ENCODE results near the gene TNFRSF18. TPM values are rescaled to one million over a fixed set of nuclear protein-coding genes. Genes with fewer than 3 reads are reported as not detected.

The TNFRSF18 gene
- total RNA-seq, 2 experiments from 2014 or later: 17.5 to 18.8 TPM

DNA sequence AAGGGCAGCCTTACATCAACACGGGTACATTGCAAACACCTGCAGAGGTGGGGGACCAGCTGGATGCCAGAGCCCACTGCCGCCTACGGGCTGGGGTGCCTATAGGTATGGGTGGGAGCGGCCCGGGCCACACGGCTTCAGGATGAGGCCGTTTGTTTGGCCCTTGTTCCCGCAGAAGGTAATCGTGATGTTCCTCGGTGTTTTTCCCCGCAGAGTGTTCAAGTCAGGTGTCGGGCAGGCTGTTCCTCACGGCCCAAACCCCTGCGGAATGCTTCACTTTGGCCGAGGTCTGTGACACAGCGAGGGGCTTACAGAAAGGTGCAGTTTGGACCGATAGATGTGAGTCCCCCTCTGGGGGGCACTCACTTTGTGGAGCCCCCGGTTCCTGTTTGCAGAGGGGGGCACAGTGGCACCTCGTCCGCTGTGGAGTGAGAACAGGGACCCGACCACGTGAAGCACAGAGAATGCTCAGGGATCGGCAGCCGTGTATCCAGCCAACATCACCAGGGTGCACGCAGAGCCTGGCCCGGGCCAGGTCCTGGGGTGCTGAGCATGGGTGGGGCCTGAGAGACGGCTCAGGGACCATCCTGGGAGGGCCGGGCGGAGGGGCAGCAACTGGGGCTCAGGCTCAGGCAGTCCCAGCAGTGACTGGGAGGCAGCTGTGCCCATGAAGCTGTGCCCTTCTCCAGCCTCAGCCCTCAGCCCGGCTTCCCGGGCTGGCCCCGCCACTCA lies 33.2 kb downstream of the TNFRSF18 start:
- Mint-ChIP-seq H3K9me3 (ENCODE audit: insufficient read depth) (no peaks in the 10 kb centered on the region), H3K27ac (no peak overlapping the region), H3K36me3 (ENCODE audit: low read depth) (no peaks in the 10 kb centered on the region), H3K27me3 (ENCODE audit: low read depth) (peaks cover 11% of the 10 kb centered on the region), H3K4me1 (ENCODE audit: low read depth) (peaks cover 53% of the 10 kb centered on the region), H3K4me3 (peak overlapping the region; percentile 18)
- ChIA-PET POLR2A (interaction anchor here (0.7 kb wide), 1 partner anchor 58 kb away, joined by 3 read pairs; no protein-coding TSS in a partner anchor), CTCF (interaction anchor here (1.1 kb wide), 1 partner anchor 109 kb away, joined by 4 read pairs; no protein-coding TSS in a partner anchor)
- ATAC-seq (peak; percentile 65), DNase-seq (no peak)

DNA sequence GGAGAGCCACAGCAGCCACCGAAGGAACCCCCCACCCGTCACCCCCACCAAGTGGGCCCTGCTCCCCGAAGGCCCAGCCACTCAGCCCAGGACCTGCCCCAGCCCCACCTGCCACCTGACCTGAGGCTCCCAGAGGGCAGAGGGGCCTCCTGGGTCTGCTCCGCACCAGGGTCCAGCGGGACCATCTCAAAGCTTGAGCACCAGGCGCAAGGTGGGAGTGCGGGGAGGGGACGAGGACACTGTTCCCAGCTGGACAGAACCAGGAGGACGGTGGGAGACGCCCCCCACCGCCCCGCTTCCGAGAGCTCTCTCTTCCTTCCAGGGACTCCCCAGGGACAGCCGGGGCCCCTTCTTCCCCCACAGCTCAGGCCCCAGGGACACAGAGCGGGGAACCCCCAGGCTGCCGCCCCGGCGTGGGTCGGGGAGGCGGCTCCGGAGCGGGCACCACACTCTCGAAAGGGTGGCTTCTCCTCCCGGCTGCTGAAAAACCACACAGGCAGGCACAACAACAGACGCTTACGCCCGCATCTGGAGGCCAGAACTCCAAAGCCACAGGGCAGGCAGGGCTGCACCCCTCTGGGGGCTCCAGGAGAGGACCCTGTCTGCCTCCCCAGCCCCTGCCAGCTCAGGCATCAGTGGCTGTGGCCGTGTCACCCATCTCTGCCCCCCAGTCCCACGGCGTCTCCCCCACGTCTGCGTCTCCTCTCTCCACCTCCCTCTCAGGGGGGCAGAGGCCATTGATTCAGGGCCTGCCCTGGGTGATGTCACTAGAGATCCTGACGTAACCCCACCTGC lies 34.6 kb downstream of the TNFRSF18 start:
- peak; percentile 42 for ATAC-seq

DNA sequence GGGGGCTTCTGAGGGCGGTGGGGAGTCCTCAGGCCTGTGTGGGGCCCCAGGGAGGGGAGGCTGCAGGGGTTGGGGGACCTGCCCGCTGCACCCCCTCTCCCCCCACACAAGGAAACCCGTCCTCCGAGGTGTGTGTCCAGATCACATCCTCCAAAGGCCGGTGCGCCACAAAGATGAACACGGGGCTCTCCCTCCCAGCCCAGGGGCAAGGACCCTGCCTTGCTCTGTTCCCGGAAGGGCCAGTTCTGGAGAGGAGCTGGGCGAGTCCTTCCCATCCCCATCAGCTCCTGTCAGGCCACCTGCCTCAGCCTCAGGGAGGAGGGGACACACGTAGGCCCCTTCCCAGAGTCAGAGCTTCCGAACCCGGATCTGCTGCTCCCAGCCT lies 35.2 kb downstream of the TNFRSF18 start:
- POLR2A ChIA-PET: interaction anchor here (0.9 to 1.7 kb wide), 2 partner anchors 13 to 37 kb away, joined by 3 to 7 read pairs; no protein-coding TSS in a partner anchor
- H3K27ac Mint-ChIP-seq: no peak overlapping the region
- peaks cover 52% of the 10 kb centered on the region for H3K4me1 Mint-ChIP-seq (ENCODE audit: low read depth)
- no peaks in the 10 kb centered on the region for H3K36me3 Mint-ChIP-seq (ENCODE audit: low read depth)
- CTCF ChIA-PET: interaction anchor here (2.1 kb wide), 1 partner anchor 49 kb away, joined by 9 read pairs; no protein-coding TSS in a partner anchor
- H3K4me3 Mint-ChIP-seq: no peak overlapping the region
- DNase-seq (no peak), ATAC-seq (no peak)
- H3K27me3 Mint-ChIP-seq (ENCODE audit: low read depth): peaks cover 4% of the 10 kb centered on the region
- H3K9me3 Mint-ChIP-seq (ENCODE audit: insufficient read depth): no peaks in the 10 kb centered on the region

More for the DNA sequence above, 34.6 kb downstream of the TNFRSF18 start:
- Mint-ChIP-seq H3K9me3 (ENCODE audit: insufficient read depth) (no peaks in the 10 kb centered on the region), H3K4me1 (ENCODE audit: low read depth) (peaks cover 53% of the 10 kb centered on the region), H3K27me3 (ENCODE audit: low read depth) (peaks cover 7% of the 10 kb centered on the region), H3K27ac (peak overlapping the region; percentile 39), H3K4me3 (no peak overlapping the region), H3K36me3 (ENCODE audit: low read depth) (no peaks in the 10 kb centered on the region)
- ChIA-PET CTCF (interaction anchor here (2.1 kb wide), 1 partner anchor 50 kb away, joined by 9 read pairs; no protein-coding TSS in a partner anchor), POLR2A (interaction anchor here (0.9 to 1.7 kb wide), 2 partner anchors 13 to 36 kb away, joined by 3 to 7 read pairs; no protein-coding TSS in a partner anchor)
- peak; percentile 33 for DNase-seq

DNA sequence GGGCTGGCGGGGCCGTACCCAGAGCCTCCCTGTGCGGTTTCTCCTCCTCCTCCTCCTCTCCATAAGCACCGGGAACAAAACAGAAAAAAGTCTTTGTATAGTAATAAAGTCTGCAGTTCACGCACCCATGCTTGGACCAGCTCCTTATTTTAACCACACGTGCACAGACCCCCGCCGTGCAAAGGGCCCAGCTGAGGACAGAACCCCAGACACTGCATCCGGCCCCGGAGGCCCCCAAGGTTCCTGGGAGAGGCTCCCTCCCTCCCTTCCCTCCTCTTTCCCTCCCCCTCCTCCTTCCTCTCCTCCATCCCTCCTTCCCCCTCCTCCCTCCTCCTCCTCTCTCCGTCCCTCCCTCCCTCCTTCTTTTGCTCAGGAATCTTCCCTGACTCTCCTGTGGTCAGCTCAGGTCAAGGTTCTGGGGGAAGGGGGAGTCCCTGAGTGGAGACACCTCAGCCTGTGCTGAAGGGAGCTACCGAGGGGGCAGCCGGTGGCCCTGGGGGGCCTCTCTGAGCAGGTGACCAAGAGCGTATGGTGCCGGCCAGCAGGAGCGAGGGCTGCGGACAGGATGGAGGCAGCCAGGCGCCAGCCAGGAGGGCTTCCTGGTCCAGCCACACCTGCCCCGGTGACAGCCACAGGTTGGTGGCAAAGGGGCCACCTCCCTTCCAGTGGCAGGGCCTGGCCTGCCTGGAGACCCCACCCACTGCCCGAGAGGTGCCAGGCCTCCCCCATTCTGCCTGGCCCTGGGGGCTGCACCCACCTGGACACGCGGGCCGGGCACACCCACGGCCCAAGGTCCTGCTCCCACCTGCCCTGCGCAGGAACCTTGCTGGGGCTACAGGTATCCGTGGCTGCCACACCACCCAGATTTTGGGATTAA lies 35.9 kb downstream of the TNFRSF18 start:
- ATAC-seq: no peak
- ChIA-PET POLR2A (interaction anchor here (1.7 kb wide), 1 partner anchor 12 kb away, joined by 7 read pairs; no protein-coding TSS in a partner anchor), CTCF (interaction anchor here (2.1 kb wide), 1 partner anchor 48 kb away, joined by 9 read pairs; no protein-coding TSS in a partner anchor)
- Mint-ChIP-seq H3K36me3 (ENCODE audit: low read depth) (no peaks in the 10 kb centered on the region), H3K27ac (peak overlapping the region; percentile 64), H3K27me3 (ENCODE audit: low read depth) (peaks cover 3% of the 10 kb centered on the region), H3K4me3 (no peak overlapping the region), H3K4me1 (ENCODE audit: low read depth) (peaks cover 46% of the 10 kb centered on the region), H3K9me3 (ENCODE audit: insufficient read depth) (no peaks in the 10 kb centered on the region)
- DNase-seq: no peak

DNA sequence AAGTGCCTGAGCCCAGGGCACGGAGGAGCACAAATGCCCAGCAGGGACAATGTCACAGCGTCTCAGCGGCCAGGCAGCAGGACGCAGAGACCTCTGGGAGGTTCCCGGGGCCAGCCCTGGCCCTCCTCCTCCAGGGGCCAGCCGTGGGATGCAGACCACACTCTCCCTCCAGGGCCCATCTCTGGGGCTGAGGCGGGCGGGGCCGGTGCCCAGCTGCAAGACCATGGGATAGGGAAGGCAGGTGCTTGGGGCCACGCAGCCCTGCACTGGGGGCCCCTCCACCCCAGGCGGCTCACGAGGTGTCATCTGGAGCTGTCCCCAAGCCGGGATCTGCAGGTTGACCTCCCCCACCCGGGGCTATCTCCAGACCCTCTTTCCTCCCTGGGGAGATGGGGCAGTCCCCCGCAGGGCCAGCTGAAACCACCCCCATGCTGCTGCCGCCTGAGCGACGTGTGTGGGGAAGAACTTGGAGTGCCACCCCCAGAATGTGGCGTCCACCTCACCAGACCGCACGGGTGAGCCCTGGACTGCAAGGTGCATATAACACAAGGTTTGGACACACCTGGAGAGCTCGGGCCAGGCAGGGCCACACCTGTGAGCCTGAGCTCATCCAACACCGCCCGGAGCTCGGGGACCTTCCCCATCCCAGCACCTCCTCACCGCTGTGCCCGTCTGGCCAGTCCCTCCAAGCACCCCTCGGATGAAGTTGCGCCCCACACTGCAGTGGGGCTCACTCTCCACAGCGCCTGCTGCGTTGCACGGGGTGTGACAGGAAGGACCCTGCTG lies 36.8 kb downstream of the TNFRSF18 start:
- H3K27ac Mint-ChIP-seq: peak overlapping the region; percentile 64
- H3K4me3 Mint-ChIP-seq: no peak overlapping the region
- no peaks in the 10 kb centered on the region for H3K36me3 Mint-ChIP-seq (ENCODE audit: low read depth)
- peaks cover 3% of the 10 kb centered on the region for H3K27me3 Mint-ChIP-seq (ENCODE audit: low read depth)
- ChIA-PET CTCF (interaction anchor here (1.3 kb wide), 1 partner anchor 47 kb away, joined by 4 read pairs; no protein-coding TSS in a partner anchor), POLR2A (interaction anchor here (1.0 kb wide), 1 partner anchor 11 kb away, joined by 3 read pairs; no protein-coding TSS in a partner anchor)
- DNase-seq (no peak), ATAC-seq (no peak)
- H3K9me3 Mint-ChIP-seq (ENCODE audit: insufficient read depth): no peaks in the 10 kb centered on the region
- peaks cover 40% of the 10 kb centered on the region for H3K4me1 Mint-ChIP-seq (ENCODE audit: low read depth)

DNA sequence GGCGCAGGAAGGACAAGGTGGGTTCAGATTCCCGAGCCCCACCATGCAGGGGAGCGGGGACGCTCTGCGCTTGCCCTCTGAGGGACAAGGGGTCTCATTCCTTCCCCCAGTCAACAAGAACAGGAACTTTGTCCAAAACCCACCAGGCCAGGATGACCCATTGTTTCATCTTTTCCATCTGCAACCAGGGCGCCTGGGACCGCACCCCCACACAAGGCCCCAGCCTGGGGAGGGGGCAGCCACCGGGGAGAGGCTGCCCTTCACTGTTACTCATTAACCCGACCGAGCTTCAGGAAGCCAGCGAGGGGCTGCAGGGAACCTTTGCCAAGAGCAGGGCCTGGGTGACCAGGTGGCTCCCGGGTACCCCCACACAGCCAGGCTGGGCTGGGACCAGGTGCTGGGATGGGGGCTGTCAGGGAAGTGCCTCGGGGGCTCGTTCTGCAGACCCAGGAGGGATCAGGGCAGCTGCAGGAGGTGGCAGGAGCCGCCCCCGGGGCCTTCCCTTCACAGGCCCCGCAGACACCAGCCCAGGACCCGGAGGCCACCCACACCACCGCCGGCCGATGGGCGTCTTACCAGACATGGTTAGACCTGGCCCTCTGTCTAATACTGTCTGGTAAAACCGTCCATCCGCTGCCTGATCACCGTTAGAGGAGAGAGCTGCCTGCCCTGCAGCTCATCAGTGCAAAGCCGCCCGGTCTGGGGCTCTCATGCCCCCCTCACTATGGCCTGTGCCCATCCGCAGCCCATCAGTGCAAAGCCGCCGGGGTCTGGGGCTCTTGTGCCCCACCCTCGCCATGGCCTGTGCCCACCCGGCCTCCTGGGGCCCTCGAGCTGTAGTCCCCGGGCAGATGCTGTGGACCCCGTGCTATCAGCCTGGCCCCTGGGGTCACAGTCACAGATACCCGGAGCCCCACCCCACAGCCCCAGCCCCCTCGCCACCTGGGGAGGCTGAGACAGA lies 37.7 kb downstream of the TNFRSF18 start:
- ChIA-PET POLR2A (interaction anchor here (1.0 kb wide), 1 partner anchor 10 kb away, joined by 3 read pairs; no protein-coding TSS in a partner anchor), CTCF (interaction anchor here (1.3 kb wide), 1 partner anchor 46 kb away, joined by 4 read pairs; no protein-coding TSS in a partner anchor)
- Mint-ChIP-seq H3K36me3 (ENCODE audit: low read depth) (no peaks in the 10 kb centered on the region), H3K27me3 (ENCODE audit: low read depth) (peaks cover 3% of the 10 kb centered on the region), H3K4me1 (ENCODE audit: low read depth) (peaks cover 33% of the 10 kb centered on the region), H3K27ac (no peak overlapping the region), H3K4me3 (no peak overlapping the region), H3K9me3 (ENCODE audit: insufficient read depth) (no peaks in the 10 kb centered on the region)
- DNase-seq: no peak
- no peak for ATAC-seq

DNA sequence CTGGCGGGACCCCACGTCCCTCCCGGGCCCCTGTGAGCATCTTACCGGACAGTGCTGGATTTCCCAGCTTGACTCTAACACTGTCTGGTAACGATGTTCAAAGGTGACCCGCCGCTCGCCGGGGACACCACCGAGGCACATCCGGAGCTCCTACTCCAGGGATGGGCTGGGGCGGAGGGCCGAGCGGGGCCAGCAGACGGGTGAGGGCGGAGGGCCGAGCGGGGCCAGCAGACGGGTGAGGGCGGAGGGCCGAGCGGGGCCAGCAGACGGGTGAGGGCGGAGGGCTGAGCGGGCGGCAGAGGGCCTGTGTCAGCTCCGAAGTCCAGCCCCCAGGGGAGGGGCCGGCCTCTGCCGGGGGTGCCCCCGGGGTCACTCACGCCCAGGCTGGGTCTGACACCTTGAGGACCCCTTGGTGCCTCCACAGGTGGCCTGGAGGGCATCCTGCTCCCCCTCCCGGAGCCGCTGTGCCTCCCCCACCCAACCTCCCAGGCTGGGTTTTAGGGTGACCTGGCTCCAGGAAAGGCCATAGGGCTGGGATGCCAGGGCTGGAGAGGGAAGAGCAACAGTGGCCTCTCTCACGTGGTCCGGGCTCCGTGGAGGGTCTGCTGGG lies 38.4 kb downstream of the TNFRSF18 start:
- Mint-ChIP-seq H3K27ac (no peak overlapping the region), H3K9me3 (ENCODE audit: insufficient read depth) (no peaks in the 10 kb centered on the region), H3K4me3 (no peak overlapping the region), H3K4me1 (ENCODE audit: low read depth) (peaks cover 26% of the 10 kb centered on the region), H3K36me3 (ENCODE audit: low read depth) (no peaks in the 10 kb centered on the region), H3K27me3 (ENCODE audit: low read depth) (peaks cover 3% of the 10 kb centered on the region)
- DNase-seq (no peak), ATAC-seq (no peak)
- CTCF ChIA-PET: no interaction called here
- POLR2A ChIA-PET: no interaction called here

DNA sequence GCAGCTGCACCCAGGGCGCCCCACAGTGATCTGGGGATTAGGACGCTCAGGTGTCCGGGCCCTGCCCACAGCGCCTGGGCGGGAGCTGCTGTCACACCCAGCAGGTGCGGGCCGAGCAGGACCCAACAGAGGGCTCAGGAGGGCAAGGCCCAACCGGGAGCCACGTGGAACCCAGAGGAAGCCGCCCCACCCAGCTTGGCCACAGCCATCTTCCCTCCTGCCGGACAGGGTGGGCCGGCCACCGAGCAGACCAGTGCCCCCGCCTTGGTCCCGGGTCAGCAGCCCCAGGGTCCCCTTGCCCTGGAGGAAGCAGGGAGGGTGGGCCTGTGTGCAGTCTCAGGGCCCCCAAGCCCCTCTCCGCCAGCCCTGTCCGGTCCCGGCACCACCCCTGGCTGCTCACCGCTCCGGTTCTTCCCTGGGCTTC lies 39.0 kb downstream of the TNFRSF18 start:
- no peaks in the 10 kb centered on the region for H3K9me3 Mint-ChIP-seq (ENCODE audit: insufficient read depth)
- peaks cover 23% of the 10 kb centered on the region for H3K4me1 Mint-ChIP-seq (ENCODE audit: low read depth)
- H3K36me3 Mint-ChIP-seq (ENCODE audit: low read depth): no peaks in the 10 kb centered on the region
- no peak for DNase-seq
- ChIA-PET POLR2A (interaction anchor here (0.8 kb wide), 1 partner anchor 9 kb away, joined by 4 read pairs; no protein-coding TSS in a partner anchor), CTCF (no interaction called here)
- no peak overlapping the region for H3K27ac Mint-ChIP-seq
- H3K27me3 Mint-ChIP-seq (ENCODE audit: low read depth): peaks cover 3% of the 10 kb centered on the region
- ATAC-seq: no peak
- H3K4me3 Mint-ChIP-seq: no peak overlapping the region

DNA sequence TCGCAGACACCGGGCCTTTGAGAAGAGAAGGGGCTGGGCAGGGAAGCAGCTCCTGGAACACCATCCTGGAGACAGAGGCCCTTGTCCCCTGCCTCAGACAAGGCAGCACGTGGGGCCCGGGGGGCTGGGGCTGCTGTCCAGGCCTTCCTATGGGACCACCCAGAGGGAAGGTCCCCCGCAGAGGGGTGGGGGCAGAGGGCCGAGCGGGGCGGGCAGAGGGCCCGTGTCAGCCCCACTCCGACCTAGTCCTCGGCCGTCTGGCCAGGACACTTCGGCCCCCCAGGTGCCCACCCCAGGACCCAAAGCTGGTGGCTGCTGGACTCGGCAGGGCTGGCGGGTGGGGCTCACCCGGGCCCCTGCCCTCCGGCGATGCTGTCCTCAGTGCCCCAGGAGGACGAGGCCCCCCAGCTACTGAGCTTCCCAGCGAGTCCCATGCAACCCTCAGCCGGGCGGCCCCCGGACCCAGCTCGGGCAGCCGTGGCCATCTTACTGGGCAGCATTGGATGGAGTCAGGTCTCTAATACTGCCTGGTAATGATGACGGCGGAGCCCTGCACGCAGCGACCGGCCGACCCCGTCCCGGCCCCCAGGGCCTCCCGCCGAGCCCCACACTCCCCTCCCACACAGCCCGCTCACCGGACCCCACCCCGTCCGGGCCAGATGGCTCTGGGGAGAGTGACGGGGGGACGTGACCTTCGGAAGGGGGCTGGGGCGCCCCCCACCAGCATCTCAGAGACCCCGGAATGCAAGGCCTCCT lies 39.6 kb downstream of the TNFRSF18 start:
- no peak overlapping the region for H3K4me3 Mint-ChIP-seq
- H3K27me3 Mint-ChIP-seq (ENCODE audit: low read depth): peaks cover 3% of the 10 kb centered on the region
- peaks cover 17% of the 10 kb centered on the region for H3K4me1 Mint-ChIP-seq (ENCODE audit: low read depth)
- ChIA-PET POLR2A (interaction anchor here (0.8 kb wide), 1 partner anchor 9 kb away, joined by 4 read pairs; no protein-coding TSS in a partner anchor), CTCF (interaction anchor here (1.4 kb wide), 1 partner anchor 44 kb away, joined by 3 read pairs; no protein-coding TSS in a partner anchor)
- DNase-seq (no peak), ATAC-seq (no peak)
- H3K36me3 Mint-ChIP-seq (ENCODE audit: low read depth): no peaks in the 10 kb centered on the region
- no peak overlapping the region for H3K27ac Mint-ChIP-seq
- no peaks in the 10 kb centered on the region for H3K9me3 Mint-ChIP-seq (ENCODE audit: insufficient read depth)
